ENCODE data around the gene CDK15.

CDK15 gene

DNA sequence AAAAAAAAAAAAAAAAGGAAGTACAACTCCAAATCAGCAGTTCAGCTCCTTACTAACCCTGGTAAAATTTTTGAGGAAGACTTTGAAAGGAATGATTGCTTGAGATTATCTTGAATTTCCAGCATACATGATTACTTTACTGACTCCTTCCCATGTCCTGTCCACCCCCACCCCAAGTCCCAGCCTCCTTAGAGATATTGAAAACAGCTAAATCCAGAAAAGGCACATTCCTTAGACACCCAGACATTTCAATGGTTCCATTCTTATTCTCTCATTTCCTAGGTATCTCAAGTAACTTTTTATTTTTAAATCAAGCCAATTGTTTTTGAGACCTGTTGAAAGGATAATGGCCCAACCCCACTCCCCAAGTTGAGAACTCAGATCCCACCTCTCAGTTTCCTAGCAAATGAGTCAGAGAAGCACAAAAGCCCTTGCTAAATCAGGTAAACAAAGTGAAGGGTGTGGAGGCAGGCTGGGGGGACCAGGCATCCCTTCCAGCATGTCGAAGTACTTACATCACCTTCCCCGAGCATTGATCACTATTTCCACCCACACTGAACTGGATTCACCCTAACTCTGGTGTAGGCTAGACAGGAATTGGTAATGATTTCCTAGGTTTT, 131.9 kb downstream of the CDK15 start:
- in situ Hi-C loops (cut with MboI; ENCODE audit: low sequenced_read_pairs, unreplicated experiment): no loop called here
- TF ChIP-seq, protein P1, sequence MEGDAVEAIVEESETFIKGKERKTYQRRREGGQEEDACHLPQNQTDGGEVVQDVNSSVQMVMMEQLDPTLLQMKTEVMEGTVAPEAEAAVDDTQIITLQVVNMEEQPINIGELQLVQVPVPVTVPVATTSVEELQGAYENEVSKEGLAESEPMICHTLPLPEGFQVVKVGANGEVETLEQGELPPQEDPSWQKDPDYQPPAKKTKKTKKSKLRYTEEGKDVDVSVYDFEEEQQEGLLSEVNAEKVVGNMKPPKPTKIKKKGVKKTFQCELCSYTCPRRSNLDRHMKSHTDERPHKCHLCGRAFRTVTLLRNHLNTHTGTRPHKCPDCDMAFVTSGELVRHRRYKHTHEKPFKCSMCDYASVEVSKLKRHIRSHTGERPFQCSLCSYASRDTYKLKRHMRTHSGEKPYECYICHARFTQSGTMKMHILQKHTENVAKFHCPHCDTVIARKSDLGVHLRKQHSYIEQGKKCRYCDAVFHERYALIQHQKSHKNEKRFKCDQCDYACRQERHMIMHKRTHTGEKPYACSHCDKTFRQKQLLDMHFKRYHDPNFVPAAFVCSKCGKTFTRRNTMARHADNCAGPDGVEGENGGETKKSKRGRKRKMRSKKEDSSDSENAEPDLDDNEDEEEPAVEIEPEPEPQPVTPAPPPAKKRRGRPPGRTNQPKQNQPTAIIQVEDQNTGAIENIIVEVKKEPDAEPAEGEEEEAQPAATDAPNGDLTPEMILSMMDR (IDR thresholded peaks at IDR 0.05; ENCODE audit: borderline replicate concordance, control extremely low read depth, extremely low read depth, insufficient read depth, missing control alignments): no peak
- no peak for DNase-seq (ENCODE audit: low spot score)

DNA sequence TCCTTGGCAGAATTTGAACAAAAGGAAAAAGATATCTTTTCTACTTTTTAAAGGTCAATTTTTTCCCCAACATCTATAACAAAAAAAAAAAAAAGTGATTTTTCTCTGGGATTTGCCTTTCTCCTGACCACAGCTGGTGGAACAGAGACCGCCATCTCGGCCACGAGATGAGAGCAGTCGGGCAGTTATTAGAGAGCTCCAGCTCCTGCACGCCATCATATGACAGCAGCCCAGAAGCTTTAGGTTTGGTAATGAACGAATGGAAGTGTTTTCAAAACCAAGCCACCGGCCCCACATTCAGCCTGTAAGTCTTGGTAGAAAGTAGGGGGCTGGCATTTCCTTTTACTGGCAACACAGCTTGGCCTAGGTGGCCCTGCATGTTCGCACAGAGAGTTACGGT, 132.4 kb downstream of the CDK15 start:
- TF ChIP-seq, protein P1 (IDR thresholded peaks at IDR 0.05; ENCODE audit: borderline replicate concordance, control extremely low read depth, extremely low read depth, insufficient read depth, missing control alignments): no peak
- no peak for DNase-seq (ENCODE audit: low spot score)
- in situ Hi-C loops (cut with MboI; ENCODE audit: low sequenced_read_pairs, unreplicated experiment): no loop called here

DNA sequence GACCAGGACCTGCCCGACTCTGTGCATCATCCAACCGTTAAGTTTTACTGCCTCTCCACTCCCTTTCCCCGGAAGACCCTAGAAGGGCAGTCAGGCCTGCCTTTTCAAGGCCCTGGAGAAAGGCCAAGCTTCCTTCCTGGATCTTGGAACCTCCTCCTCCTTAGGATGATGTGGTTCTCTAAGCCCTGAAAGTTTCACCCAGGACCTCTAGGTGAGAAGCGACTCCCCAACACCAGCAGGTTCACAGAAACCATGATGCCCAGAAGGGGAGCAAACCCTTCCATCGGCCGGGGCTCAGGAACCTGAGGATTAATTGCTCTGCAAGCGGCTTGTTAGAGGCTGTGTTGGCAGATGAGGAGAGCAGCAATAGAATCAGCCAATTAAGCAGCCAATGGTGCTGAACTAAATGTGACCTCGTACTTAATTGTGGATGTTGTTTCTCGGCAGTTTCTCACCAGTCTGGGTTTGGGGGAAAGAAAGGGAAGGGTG, 133.2 kb downstream of the CDK15 start:
- DNase-seq (ENCODE audit: low spot score): no peak
- TF ChIP-seq, protein P1 (IDR thresholded peaks at IDR 0.05; ENCODE audit: borderline replicate concordance, control extremely low read depth, extremely low read depth, insufficient read depth, missing control alignments): no peak
- in situ Hi-C loops (cut with MboI; ENCODE audit: low sequenced_read_pairs, unreplicated experiment): no loop called here

DNA sequence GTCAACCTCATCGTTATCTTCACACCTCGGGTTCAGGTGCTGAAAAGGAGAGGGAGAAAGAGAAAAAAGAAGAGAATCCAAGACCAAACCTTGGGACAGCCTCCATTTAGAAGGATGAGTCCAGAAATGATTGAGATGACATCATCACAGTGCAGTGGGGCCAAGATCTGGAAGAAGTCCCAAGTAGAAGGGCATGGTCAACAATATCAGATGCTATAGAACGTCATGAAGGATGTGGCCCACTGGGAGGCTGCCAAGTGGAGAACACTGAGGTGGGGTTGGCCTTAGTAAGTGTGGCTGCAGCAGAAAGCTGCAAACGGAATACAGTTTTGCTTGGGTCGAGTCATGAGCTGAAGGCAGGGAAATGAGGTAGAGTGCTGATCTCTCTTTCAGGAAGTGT, 136.2 kb downstream of the CDK15 start:
- TF ChIP-seq, protein P1 (IDR thresholded peaks at IDR 0.05; ENCODE audit: borderline replicate concordance, control extremely low read depth, extremely low read depth, insufficient read depth, missing control alignments): no peak
- DNase-seq (ENCODE audit: low spot score): no peak
- in situ Hi-C loops (cut with MboI; ENCODE audit: low sequenced_read_pairs, unreplicated experiment): no loop called here
